HL-60 (cell line): ENCODE measurements around the gene DACH2.

Source experiments
- CTCF ChIP-seq: IDR thresholded peaks from one replicate; pipeline ENCODE4 v1.5.1; 2011; ENCODE audit warnings: low read length, control low read depth, inconsistent platforms; ENCODE audit not compliant: insufficient read depth
- GABPA ChIP-seq: IDR thresholded peaks from 2 replicates; pipeline ENCODE4 v1.6.1; 2012; ENCODE audit warnings: low read depth
- POLR2AphosphoS5 ChIP-seq: IDR thresholded peaks from 2 replicates; pipeline ENCODE4 v1.6.1; 2012; ENCODE audit warnings: low read depth
- REST ChIP-seq: IDR thresholded peaks from 2 replicates; pipeline ENCODE4 v1.6.1; 2012; ENCODE audit warnings: low read depth; ENCODE audit not compliant: insufficient replicate concordance
- SPI1 ChIP-seq: IDR thresholded peaks from 2 replicates; pipeline ENCODE4 v1.6.1; 2012; ENCODE audit warnings: low read depth, mild to moderate bottlenecking, borderline replicate concordance

GRCh38 chrX:86724277-86724676 lies 576.0 kb downstream of the DACH2 start:
- no peak for TF ChIP-seq POLR2AphosphoS5
- TF ChIP-seq CTCF, result no peak
- TF ChIP-seq GABPA, result no peak
- no peak for TF ChIP-seq REST
- TF ChIP-seq SPI1, result no peak
